NCI-H524 treated with DMSO at 0.1 percent for 48 hours (cell line): ENCODE results near the gene PHF21B.

Source experiments
- DNase-seq: peaks from one replicate; lab custom pipeline; 2025; lab: John Stamatoyannopoulos, UW

PHF21B gene

GRCh38 chr22:44990328-44990727 is 19.5 kb downstream of the PHF21B start:
- no peak for DNase-seq

GRCh38 chr22:44988671-44989070 is 21.1 kb downstream of the PHF21B start:
- DNase-seq = no peak

- DNase-seq = no peak
These were observed 22.9 kb downstream of the PHF21B start for GRCh38 chr22:44986926-44987325.

GRCh38 chr22:44985906-44986527 is 23.8 kb downstream of the PHF21B start:
- no peak for DNase-seq

- DNase-seq = no peak
These were observed 25.8 kb downstream of the PHF21B start for GRCh38 chr22:44983878-44984482.

- DNase-seq = no peak
These were observed 27.4 kb downstream of the PHF21B start for GRCh38 chr22:44982445-44982844.

- DNase-seq = no peak
These were observed 27.9 kb downstream of the PHF21B start for GRCh38 chr22:44981857-44982256.

GRCh38 chr22:44979154-44979553 is 30.7 kb downstream of the PHF21B start:
- no peak for DNase-seq

- DNase-seq = no peak
These were observed 34.2 kb downstream of the PHF21B start for GRCh38 chr22:44975427-44976262.

- no peak for DNase-seq
These were observed 35.4 kb downstream of the PHF21B start for GRCh38 chr22:44974454-44974853.

GRCh38 chr22:44973829-44974228 is 36.0 kb downstream of the PHF21B start:
- no peak for DNase-seq

GRCh38 chr22:44972363-44973083 is 37.3 kb downstream of the PHF21B start:
- DNase-seq = no peak

- DNase-seq = no peak
These were observed 38.0 kb downstream of the PHF21B start for GRCh38 chr22:44971651-44972362.

GRCh38 chr22:44970291-44970690 is 39.5 kb downstream of the PHF21B start:
- no peak for DNase-seq

- no peak for DNase-seq
These were observed 40.0 kb downstream of the PHF21B start for GRCh38 chr22:44969817-44970216.

- DNase-seq = no peak
These were observed 41.1 kb downstream of the PHF21B start for GRCh38 chr22:44968736-44969135.

GRCh38 chr22:44965171-44965570 is 44.6 kb downstream of the PHF21B start:
- DNase-seq = peak; percentile 80

GRCh38 chr22:44964722-44965078 is 45.1 kb downstream of the PHF21B start:
- no peak for DNase-seq

- DNase-seq = no peak
These were observed 45.7 kb downstream of the PHF21B start for GRCh38 chr22:44963832-44964721.

GRCh38 chr22:44962741-44963454 is 46.9 kb downstream of the PHF21B start:
- DNase-seq = no peak
